ENCODE data around the gene NDUFS8. TPM values are rescaled to one million over a fixed set of nuclear protein-coding genes. Genes with fewer than 3 reads are reported as not detected.

The NDUFS8 gene
- total RNA-seq, 1 donor from 2014 or later, result 118 TPM

DNA sequence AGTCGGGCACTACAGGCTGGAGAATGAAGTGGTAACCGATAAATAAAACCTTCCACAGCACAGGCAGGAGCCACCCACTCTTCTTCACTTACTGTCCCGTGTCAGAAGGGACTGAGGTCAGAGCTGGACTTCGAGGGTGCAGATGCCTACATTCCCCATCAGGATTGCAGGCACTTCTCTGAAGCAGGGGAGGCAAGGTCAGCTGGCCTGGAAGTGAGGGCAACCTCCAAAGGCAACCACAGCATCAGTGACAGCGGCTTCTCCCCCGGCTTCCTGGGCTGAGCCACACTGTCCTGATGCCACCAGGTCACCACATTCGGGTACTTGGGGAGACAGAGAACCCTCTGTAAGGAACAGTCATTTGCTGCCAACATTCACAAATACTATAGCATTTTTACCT lies 31.0 kb downstream of the NDUFS8 start:
- DNase-seq (peak; percentile 33), ATAC-seq (no peak)
- Histone ChIP-seq H3K4me3 (no peak overlapping the region), H3K27ac (no peak overlapping the region), H3K4me1 (no peaks in the 10 kb centered on the region), H3K36me3 (peaks cover 68% of the 10 kb centered on the region), H3K9me3 (no peaks in the 10 kb centered on the region), H3K27me3 (no peaks in the 10 kb centered on the region)
- intact Hi-C loops (cut with DNase I), result no loop called here
- TF ChIP-seq, protein P1, sequence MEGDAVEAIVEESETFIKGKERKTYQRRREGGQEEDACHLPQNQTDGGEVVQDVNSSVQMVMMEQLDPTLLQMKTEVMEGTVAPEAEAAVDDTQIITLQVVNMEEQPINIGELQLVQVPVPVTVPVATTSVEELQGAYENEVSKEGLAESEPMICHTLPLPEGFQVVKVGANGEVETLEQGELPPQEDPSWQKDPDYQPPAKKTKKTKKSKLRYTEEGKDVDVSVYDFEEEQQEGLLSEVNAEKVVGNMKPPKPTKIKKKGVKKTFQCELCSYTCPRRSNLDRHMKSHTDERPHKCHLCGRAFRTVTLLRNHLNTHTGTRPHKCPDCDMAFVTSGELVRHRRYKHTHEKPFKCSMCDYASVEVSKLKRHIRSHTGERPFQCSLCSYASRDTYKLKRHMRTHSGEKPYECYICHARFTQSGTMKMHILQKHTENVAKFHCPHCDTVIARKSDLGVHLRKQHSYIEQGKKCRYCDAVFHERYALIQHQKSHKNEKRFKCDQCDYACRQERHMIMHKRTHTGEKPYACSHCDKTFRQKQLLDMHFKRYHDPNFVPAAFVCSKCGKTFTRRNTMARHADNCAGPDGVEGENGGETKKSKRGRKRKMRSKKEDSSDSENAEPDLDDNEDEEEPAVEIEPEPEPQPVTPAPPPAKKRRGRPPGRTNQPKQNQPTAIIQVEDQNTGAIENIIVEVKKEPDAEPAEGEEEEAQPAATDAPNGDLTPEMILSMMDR (IDR thresholded peaks at IDR 0.05), result no peak

DNA sequence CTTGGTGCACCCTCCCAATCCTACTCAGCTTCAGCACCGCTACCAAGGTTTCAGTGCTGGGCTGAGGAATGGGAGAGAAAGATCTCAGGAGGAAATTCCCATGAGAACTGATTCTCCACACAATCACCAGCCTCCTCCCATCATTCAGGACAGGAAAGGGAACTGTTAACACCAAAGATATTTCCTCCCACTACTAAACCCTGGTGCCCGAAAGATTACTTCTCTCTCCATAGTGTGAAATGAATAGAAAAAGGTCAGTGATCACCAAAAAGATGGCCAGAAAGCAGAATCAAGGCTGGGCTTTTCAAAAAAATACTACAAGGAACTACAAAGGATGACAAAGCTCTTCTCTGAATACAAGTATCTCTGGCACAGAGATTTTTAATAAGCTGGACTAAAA lies 34.4 kb downstream of the NDUFS8 start:
- no peak overlapping the region for H3K4me3 ChIP-seq

GRCh38 chr11:68065841-68066240 lies 35.4 kb downstream of the NDUFS8 start:
- ATAC-seq, result no peak
- Histone ChIP-seq H3K4me1 (no peaks in the 10 kb centered on the region), H3K4me3 (no peak overlapping the region), H3K36me3 (peaks cover 98% of the 10 kb centered on the region), H3K9me3 (no peaks in the 10 kb centered on the region), H3K27ac (no peak overlapping the region), H3K27me3 (no peaks in the 10 kb centered on the region)
- TF ChIP-seq, protein P1 (IDR thresholded peaks at IDR 0.05), result no peak
- DNase-seq, result no peak
- intact Hi-C loops (cut with DNase I), result no loop called here

More for the DNA sequence above, 34.4 kb downstream of the NDUFS8 start:
- H3K4me1 ChIP-seq, result no peaks in the 10 kb centered on the region
- peak overlapping the region; percentile 11 for H3K27ac ChIP-seq
- peaks cover 95% of the 10 kb centered on the region for H3K36me3 ChIP-seq
- ATAC-seq (no peak), DNase-seq (no peak)
- H3K9me3 ChIP-seq, result no peaks in the 10 kb centered on the region
- intact Hi-C loops (cut with DNase I), result no loop called here
- TF ChIP-seq, protein P1 (IDR thresholded peaks at IDR 0.05), result no peak
- no peaks in the 10 kb centered on the region for H3K27me3 ChIP-seq

DNA sequence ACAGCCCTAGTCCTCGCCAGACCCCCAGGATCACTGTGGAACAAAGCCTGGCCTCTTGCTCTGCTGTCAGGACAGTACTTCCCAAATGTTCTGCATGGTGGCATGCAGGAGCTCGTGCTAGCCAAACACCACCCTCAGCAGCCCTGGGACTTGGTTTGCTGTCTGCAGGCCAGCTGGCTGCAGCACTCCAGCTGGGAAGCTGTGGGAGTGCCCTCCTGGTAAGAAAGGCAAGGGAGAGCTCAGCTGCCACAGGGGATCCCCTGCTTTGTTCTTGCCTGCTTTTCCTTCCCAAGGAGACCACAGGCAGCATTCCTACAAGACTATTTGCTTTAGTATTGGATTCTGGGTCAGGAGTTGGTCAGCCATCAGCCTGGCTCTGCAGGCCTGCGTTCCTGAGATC lies 36.3 kb downstream of the NDUFS8 start:
- Histone ChIP-seq H3K36me3 (peaks cover 92% of the 10 kb centered on the region), H3K4me1 (no peaks in the 10 kb centered on the region), H3K27me3 (no peaks in the 10 kb centered on the region), H3K9me3 (no peaks in the 10 kb centered on the region), H3K27ac (no peak overlapping the region), H3K4me3 (no peak overlapping the region)
- DNase-seq (no peak), ATAC-seq (no peak)
- TF ChIP-seq, protein P1 (IDR thresholded peaks at IDR 0.05), result no peak
- intact Hi-C loops (cut with DNase I), result no loop called here

DNA sequence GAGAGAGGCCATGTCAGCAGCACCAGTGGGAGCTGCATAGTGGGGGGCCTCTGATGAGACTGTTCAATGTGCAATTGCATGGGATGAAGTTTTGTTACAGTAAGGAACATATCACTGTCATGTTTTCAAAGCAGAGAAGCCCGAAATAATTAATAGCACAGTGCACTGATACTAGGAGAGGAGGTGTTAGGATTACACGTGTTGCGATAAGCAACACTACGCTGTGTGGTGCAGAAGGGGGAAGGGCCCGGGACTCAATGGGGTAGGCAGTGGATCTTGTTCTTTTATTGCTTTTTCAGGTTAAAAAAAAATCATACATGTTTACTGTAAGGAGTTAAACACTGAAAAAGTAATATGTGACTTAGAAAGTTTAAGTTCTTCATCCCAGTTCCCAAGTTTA lies 37.5 kb downstream of the NDUFS8 start:
- TF ChIP-seq, protein P1 (IDR thresholded peaks at IDR 0.05), result no peak
- H3K36me3 ChIP-seq, result peaks cover 92% of the 10 kb centered on the region
- no peak overlapping the region for H3K4me3 ChIP-seq
- no peaks in the 10 kb centered on the region for H3K27me3 ChIP-seq
- no peaks in the 10 kb centered on the region for H3K4me1 ChIP-seq
- no peak for ATAC-seq
- intact Hi-C loops (cut with DNase I), result no loop called here
- DNase-seq, result no peak
- H3K9me3 ChIP-seq, result no peaks in the 10 kb centered on the region
- no peak overlapping the region for H3K27ac ChIP-seq
